ES-I3 (cell line): ENCODE data around the gene EYS.

Experiments used
- H3K36me3 ChIP-seq: 2 replicates; pipeline ENCODE4 v1.6.1; 2013; ENCODE audit warnings: mild to moderate bottlenecking, low read length, control low read depth, moderate library complexity; ENCODE audit not compliant: insufficient read depth
- H3K4me1 ChIP-seq: 2 replicates; pipeline ENCODE4 v1.6.1; 2013; ENCODE audit warnings: mild to moderate bottlenecking, control low read depth, low read length; ENCODE audit not compliant: insufficient read depth
- H3K9ac ChIP-seq: 2 replicates; pipeline ENCODE4 v1.6.1; 2013; ENCODE audit warnings: low read depth, mild to moderate bottlenecking, low read length, moderate library complexity
- H3K9me3 ChIP-seq: 2 replicates; pipeline ENCODE4 v1.6.1; 2013; ENCODE audit warnings: mild to moderate bottlenecking, low read length, moderate library complexity; ENCODE audit not compliant: control insufficient read depth, insufficient read depth

Gene EYS

GRCh38 chr6:64281167-64281566 lies 1425.9 kb downstream of the EYS start:
- H3K4me1 ChIP-seq: peaks cover 5% of the 10 kb centered on the region; the same call in 1 of the 2 replicates
- no peaks in the 10 kb centered on the region for H3K36me3 ChIP-seq
- H3K9ac ChIP-seq: no peak overlapping the region
- no peaks in the 10 kb centered on the region; the same call in 1 of the 2 replicates for H3K9me3 ChIP-seq

GRCh38 chr6:64280569-64280968 lies 1426.5 kb downstream of the EYS start:
- H3K9ac ChIP-seq: no peak overlapping the region
- peaks cover 5% of the 10 kb centered on the region; the same call in 1 of the 2 replicates for H3K4me1 ChIP-seq
- no peaks in the 10 kb centered on the region; the same call in 1 of the 2 replicates for H3K9me3 ChIP-seq
- no peaks in the 10 kb centered on the region for H3K36me3 ChIP-seq

GRCh38 chr6:64270083-64270482 lies 1436.9 kb downstream of the EYS start:
- no peaks in the 10 kb centered on the region for H3K9me3 ChIP-seq

GRCh38 chr6:64266351-64266821 lies 1440.6 kb downstream of the EYS start:
- Histone ChIP-seq H3K9me3 (no peaks in the 10 kb centered on the region), H3K4me1 (peaks cover 10% of the 10 kb centered on the region), H3K9ac (no peak overlapping the region), H3K36me3 (no peaks in the 10 kb centered on the region)

More at GRCh38 chr6:64270083-64270482, 1436.9 kb downstream of the EYS start:
- H3K36me3 ChIP-seq: no peaks in the 10 kb centered on the region
- H3K9ac ChIP-seq: no peak overlapping the region
- no peaks in the 10 kb centered on the region for H3K4me1 ChIP-seq

GRCh38 chr6:64263778-64264177 lies 1443.2 kb downstream of the EYS start:
- no peaks in the 10 kb centered on the region for H3K9me3 ChIP-seq
- no peak overlapping the region for H3K9ac ChIP-seq
- H3K36me3 ChIP-seq: no peaks in the 10 kb centered on the region
- peaks cover 18% of the 10 kb centered on the region for H3K4me1 ChIP-seq

- peaks cover 18% of the 10 kb centered on the region for H3K4me1 ChIP-seq
- no peaks in the 10 kb centered on the region for H3K9me3 ChIP-seq
- no peak overlapping the region for H3K9ac ChIP-seq
- H3K36me3 ChIP-seq: no peaks in the 10 kb centered on the region
Observed at GRCh38 chr6:64259372-64259771, 1447.7 kb downstream of the EYS start.

GRCh38 chr6:64258752-64259151 lies 1448.3 kb downstream of the EYS start:
- Histone ChIP-seq H3K9ac (no peak overlapping the region), H3K4me1 (peaks cover 14% of the 10 kb centered on the region; the same call in 1 of the 2 replicates), H3K9me3 (no peaks in the 10 kb centered on the region), H3K36me3 (no peaks in the 10 kb centered on the region)

- Histone ChIP-seq H3K36me3 (no peaks in the 10 kb centered on the region), H3K4me1 (peaks cover 12% of the 10 kb centered on the region; the same call in 1 of the 2 replicates)
Observed at GRCh38 chr6:64258302-64258701, 1448.7 kb downstream of the EYS start.

GRCh38 chr6:64257586-64257985 lies 1449.4 kb downstream of the EYS start:
- H3K9me3 ChIP-seq: no peaks in the 10 kb centered on the region
- peaks cover 8% of the 10 kb centered on the region; the same call in 1 of the 2 replicates for H3K4me1 ChIP-seq
- no peak overlapping the region for H3K9ac ChIP-seq
- H3K36me3 ChIP-seq: no peaks in the 10 kb centered on the region

More at GRCh38 chr6:64258302-64258701, 1448.7 kb downstream of the EYS start:
- H3K9ac ChIP-seq: no peak overlapping the region
- no peaks in the 10 kb centered on the region for H3K9me3 ChIP-seq

- H3K36me3 ChIP-seq: no peaks in the 10 kb centered on the region
- no peaks in the 10 kb centered on the region for H3K9me3 ChIP-seq
- no peak overlapping the region for H3K9ac ChIP-seq
- H3K4me1 ChIP-seq: peaks cover 8% of the 10 kb centered on the region; the same call in 1 of the 2 replicates
Observed at GRCh38 chr6:64256483-64256882, 1450.5 kb downstream of the EYS start.

GRCh38 chr6:64255000-64255399 lies 1452.0 kb downstream of the EYS start:
- Histone ChIP-seq H3K9me3 (no peaks in the 10 kb centered on the region), H3K9ac (no peak overlapping the region), H3K36me3 (no peaks in the 10 kb centered on the region), H3K4me1 (peaks cover 8% of the 10 kb centered on the region; the same call in 1 of the 2 replicates)

GRCh38 chr6:64254558-64254957 lies 1452.5 kb downstream of the EYS start:
- no peak overlapping the region for H3K9ac ChIP-seq
- H3K36me3 ChIP-seq: no peaks in the 10 kb centered on the region
- no peaks in the 10 kb centered on the region for H3K9me3 ChIP-seq
- peaks cover 8% of the 10 kb centered on the region; the same call in 1 of the 2 replicates for H3K4me1 ChIP-seq

GRCh38 chr6:64252256-64252655 lies 1454.8 kb downstream of the EYS start:
- Histone ChIP-seq H3K4me1 (no peaks in the 10 kb centered on the region), H3K36me3 (no peaks in the 10 kb centered on the region), H3K9me3 (no peaks in the 10 kb centered on the region), H3K9ac (no peak overlapping the region)

GRCh38 chr6:64250126-64250525 lies 1456.9 kb downstream of the EYS start:
- Histone ChIP-seq H3K36me3 (no peaks in the 10 kb centered on the region), H3K9ac (no peak overlapping the region), H3K4me1 (no peaks in the 10 kb centered on the region), H3K9me3 (no peaks in the 10 kb centered on the region)

GRCh38 chr6:64249115-64249514 lies 1457.9 kb downstream of the EYS start:
- no peak overlapping the region for H3K9ac ChIP-seq
- no peaks in the 10 kb centered on the region for H3K36me3 ChIP-seq
- H3K9me3 ChIP-seq: no peaks in the 10 kb centered on the region
- no peaks in the 10 kb centered on the region for H3K4me1 ChIP-seq
